CD4-positive, alpha-beta T cell treated with Interleukin-15 for 1 hour (primary cell): ENCODE measurements around the gene SERTM1.

Experiments
- DNase-seq: peaks from one replicate; pipeline ENCODE4 v3.0.0-alpha.2; 2020

Gene SERTM1

GRCh38 chr13:36673838-36674326, at the start of gene SERTM1:
SERTM1 (plus strand) TSS chr13:36674020; CDS start chr13:36695079, 21,059 bp downstream.
- no peak for DNase-seq

GRCh38 chr13:36628377-36629056, 45.3 kb upstream of the SERTM1 start:
- DNase-seq, result no peak

GRCh38 chr13:36629057-36629385, 44.8 kb upstream of the SERTM1 start:
- no peak for DNase-seq

GRCh38 chr13:36630181-36630803, 43.5 kb upstream of the SERTM1 start:
- DNase-seq, result no peak

- no peak for DNase-seq
Observed at GRCh38 chr13:36639610-36640009, 34.2 kb upstream of the SERTM1 start.

- DNase-seq, result no peak
Observed at GRCh38 chr13:36650611-36651010, 23.2 kb upstream of the SERTM1 start.

GRCh38 chr13:36665630-36666029, 8.2 kb upstream of the SERTM1 start:
- no peak for DNase-seq

- DNase-seq, result no peak
Observed at GRCh38 chr13:36666477-36667229, 7.2 kb upstream of the SERTM1 start.

GRCh38 chr13:36668316-36668715, 5.5 kb upstream of the SERTM1 start:
- DNase-seq, result no peak

GRCh38 chr13:36673352-36673751, 468 bp upstream of the SERTM1 start:
- no peak for DNase-seq

GRCh38 chr13:36674337-36675212, 755 bp downstream of the SERTM1 start:
- DNase-seq, result no peak

GRCh38 chr13:36675213-36675536, 1.4 kb downstream of the SERTM1 start:
- DNase-seq, result no peak

GRCh38 chr13:36680913-36681312, 7.1 kb downstream of the SERTM1 start:
- DNase-seq, result no peak

- DNase-seq, result no peak
Observed at GRCh38 chr13:36681894-36682624, 8.2 kb downstream of the SERTM1 start.

- no peak for DNase-seq
Observed at GRCh38 chr13:36683701-36684100, 9.9 kb downstream of the SERTM1 start.

GRCh38 chr13:36685927-36686326, 12.1 kb downstream of the SERTM1 start:
- no peak for DNase-seq

- no peak for DNase-seq
Observed at GRCh38 chr13:36696410-36697010, 22.7 kb downstream of the SERTM1 start.

GRCh38 chr13:36700170-36700569, 26.4 kb downstream of the SERTM1 start:
- no peak for DNase-seq

- no peak for DNase-seq
Observed at GRCh38 chr13:36706755-36707154, 32.9 kb downstream of the SERTM1 start.

- DNase-seq, result no peak
Observed at GRCh38 chr13:36709136-36709890, 35.5 kb downstream of the SERTM1 start.

GRCh38 chr13:36710396-36710795, 36.6 kb downstream of the SERTM1 start:
- no peak for DNase-seq
